ENCODE measurements around the gene PAN2. TPM values are rescaled to one million over a fixed set of nuclear protein-coding genes. Genes with fewer than 3 reads are reported as not detected.

The PAN2 gene
- total RNA-seq, 1 experiment from 2014 or later: 75.0 TPM

DNA sequence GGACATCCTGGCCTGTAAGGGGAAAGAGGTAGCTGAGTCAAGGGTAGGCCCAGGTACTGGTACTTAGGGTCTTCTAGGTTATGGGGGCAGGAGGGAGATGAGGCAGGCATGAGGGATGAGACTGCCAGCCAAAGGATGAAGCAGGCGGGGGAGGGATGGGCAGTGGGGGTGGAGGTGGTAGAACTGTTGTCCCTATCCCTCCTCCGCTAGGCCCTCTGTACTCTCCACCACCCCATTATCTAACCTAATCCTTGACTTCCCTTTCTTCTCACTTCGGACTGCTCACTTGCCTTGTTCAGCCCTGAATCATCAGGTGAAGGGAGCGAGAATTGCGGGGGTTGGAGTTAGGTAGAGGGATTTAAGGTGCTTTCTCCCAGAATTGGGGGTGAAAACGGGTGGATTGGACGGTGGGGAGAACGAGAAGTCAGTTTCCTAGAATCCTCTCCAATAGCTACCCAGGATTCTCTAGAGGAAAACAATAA is 562 bp downstream of the PAN2 start:
- ChIA-PET RAD21 (ENCODE audit: low non-redundant PET in 1 of 2, low total read pairs in 2 of 2, uncharacterized antibody in 2 of 2, unreplicated experiment in 2 of 2) (no interaction called here), POLR2A (interaction anchor here (0.7 to 2.3 kb wide), 8 partner anchors 9 to 131 kb away, joined by 3 to 20 read pairs (median 4); partner anchors contain the start of genes CNPY2 and STAT2), CTCF (interaction anchor here (0.8 to 3.1 kb wide), 3 partner anchors 16 to 27 kb away, joined by 4 to 10 read pairs (median 5); partner anchors contain the start of genes CNPY2 and STAT2)
- peak overlapping the region; percentile 95 for H3K4me2 ChIP-seq (ENCODE audit: low read length)
- peak overlapping the region; percentile 68 to 87 for H3K4me3 ChIP-seq (replicated peaks in 1 of 2; ENCODE audit: low read depth in 1 of 2, low read length in 2 of 2)
- H3K9me3 ChIP-seq (ENCODE audit: control insufficient read depth in 1 of 2, insufficient read depth in 1 of 2, low read depth in 1 of 2, low read length in 2 of 2): no peaks in the 10 kb centered on the region
- peaks cover 11 to 24% of the 10 kb centered on the region in 2 experiments for H3K4me1 ChIP-seq (ENCODE audit: control insufficient read depth in 1 of 2, insufficient read depth in 2 of 2, low read length in 2 of 2)
- H3K9me2 ChIP-seq (ENCODE audit: insufficient read depth): no peaks in the 10 kb centered on the region
- ATAC-seq (peak; percentile 8), DNase-seq (ENCODE audit: low read depth, low spot score) (no peak)
- TF ChIP-seq FOSL1 (IDR thresholded peaks at IDR 0.05; ENCODE audit: low read depth) (no peak), SRF (IDR thresholded peaks at IDR 0.05; ENCODE audit: low read depth) (no peak), ELF1 (IDR thresholded peaks at IDR 0.05; ENCODE audit: borderline replicate concordance, low read depth) (no peak), ZFX (IDR thresholded peaks at IDR 0.05) (peak; percentile 35; the same call in 1 of the 2 replicates), CBX3 (IDR thresholded peaks at IDR 0.05; ENCODE audit: low read depth) (no peak), POLR2A (IDR thresholded peaks at IDR 0.05; ENCODE audit: borderline replicate concordance, extremely low read depth, insufficient read depth, insufficient read length) (no peak), SP1 (IDR thresholded peaks at IDR 0.05; ENCODE audit: low read depth) (no peak), TCF7L2 (IDR thresholded peaks at IDR 0.05; ENCODE audit: borderline replicate concordance, extremely low read depth, insufficient read depth, insufficient read length) (no peak), YY1 (IDR thresholded peaks at IDR 0.05; ENCODE audit: extremely low read depth, insufficient replicate concordance, low read depth, low read length) (no peak), EZH2 (IDR thresholded peaks at IDR 0.05) (no peak), CEBPB (IDR thresholded peaks at IDR 0.05; ENCODE audit: low read depth) (no peak), EGR1 (IDR thresholded peaks at IDR 0.05; ENCODE audit: low read depth) (peak; percentile 42; the same call in 1 of the 2 replicates), ZNF274 (IDR thresholded peaks at IDR 0.05; ENCODE audit: low read depth, low read length) (no peak)
- TF ChIP-seq, protein P1, sequence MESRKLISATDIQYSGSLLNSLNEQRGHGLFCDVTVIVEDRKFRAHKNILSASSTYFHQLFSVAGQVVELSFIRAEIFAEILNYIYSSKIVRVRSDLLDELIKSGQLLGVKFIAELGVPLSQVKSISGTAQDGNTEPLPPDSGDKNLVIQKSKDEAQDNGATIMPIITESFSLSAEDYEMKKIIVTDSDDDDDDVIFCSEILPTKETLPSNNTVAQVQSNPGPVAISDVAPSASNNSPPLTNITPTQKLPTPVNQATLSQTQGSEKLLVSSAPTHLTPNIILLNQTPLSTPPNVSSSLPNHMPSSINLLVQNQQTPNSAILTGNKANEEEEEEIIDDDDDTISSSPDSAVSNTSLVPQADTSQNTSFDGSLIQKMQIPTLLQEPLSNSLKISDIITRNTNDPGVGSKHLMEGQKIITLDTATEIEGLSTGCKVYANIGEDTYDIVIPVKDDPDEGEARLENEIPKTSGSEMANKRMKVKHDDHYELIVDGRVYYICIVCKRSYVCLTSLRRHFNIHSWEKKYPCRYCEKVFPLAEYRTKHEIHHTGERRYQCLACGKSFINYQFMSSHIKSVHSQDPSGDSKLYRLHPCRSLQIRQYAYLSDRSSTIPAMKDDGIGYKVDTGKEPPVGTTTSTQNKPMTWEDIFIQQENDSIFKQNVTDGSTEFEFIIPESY (IDR thresholded peaks at IDR 0.05; ENCODE audit: extremely low read depth, insufficient replicate concordance, low read length): no peak
- TF ChIP-seq, protein P2, sequence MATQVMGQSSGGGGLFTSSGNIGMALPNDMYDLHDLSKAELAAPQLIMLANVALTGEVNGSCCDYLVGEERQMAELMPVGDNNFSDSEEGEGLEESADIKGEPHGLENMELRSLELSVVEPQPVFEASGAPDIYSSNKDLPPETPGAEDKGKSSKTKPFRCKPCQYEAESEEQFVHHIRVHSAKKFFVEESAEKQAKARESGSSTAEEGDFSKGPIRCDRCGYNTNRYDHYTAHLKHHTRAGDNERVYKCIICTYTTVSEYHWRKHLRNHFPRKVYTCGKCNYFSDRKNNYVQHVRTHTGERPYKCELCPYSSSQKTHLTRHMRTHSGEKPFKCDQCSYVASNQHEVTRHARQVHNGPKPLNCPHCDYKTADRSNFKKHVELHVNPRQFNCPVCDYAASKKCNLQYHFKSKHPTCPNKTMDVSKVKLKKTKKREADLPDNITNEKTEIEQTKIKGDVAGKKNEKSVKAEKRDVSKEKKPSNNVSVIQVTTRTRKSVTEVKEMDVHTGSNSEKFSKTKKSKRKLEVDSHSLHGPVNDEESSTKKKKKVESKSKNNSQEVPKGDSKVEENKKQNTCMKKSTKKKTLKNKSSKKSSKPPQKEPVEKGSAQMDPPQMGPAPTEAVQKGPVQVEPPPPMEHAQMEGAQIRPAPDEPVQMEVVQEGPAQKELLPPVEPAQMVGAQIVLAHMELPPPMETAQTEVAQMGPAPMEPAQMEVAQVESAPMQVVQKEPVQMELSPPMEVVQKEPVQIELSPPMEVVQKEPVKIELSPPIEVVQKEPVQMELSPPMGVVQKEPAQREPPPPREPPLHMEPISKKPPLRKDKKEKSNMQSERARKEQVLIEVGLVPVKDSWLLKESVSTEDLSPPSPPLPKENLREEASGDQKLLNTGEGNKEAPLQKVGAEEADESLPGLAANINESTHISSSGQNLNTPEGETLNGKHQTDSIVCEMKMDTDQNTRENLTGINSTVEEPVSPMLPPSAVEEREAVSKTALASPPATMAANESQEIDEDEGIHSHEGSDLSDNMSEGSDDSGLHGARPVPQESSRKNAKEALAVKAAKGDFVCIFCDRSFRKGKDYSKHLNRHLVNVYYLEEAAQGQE (IDR thresholded peaks at IDR 0.05; ENCODE audit: low read depth): no peak
- TF ChIP-seq, protein P3, sequence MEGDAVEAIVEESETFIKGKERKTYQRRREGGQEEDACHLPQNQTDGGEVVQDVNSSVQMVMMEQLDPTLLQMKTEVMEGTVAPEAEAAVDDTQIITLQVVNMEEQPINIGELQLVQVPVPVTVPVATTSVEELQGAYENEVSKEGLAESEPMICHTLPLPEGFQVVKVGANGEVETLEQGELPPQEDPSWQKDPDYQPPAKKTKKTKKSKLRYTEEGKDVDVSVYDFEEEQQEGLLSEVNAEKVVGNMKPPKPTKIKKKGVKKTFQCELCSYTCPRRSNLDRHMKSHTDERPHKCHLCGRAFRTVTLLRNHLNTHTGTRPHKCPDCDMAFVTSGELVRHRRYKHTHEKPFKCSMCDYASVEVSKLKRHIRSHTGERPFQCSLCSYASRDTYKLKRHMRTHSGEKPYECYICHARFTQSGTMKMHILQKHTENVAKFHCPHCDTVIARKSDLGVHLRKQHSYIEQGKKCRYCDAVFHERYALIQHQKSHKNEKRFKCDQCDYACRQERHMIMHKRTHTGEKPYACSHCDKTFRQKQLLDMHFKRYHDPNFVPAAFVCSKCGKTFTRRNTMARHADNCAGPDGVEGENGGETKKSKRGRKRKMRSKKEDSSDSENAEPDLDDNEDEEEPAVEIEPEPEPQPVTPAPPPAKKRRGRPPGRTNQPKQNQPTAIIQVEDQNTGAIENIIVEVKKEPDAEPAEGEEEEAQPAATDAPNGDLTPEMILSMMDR (IDR thresholded peaks at IDR 0.05 in 2 of 3, conservative IDR thresholded peaks at IDR 0.05 in 1 of 3; ENCODE audit: borderline replicate concordance in 1 of 3, insufficient read depth in 1 of 3, low read depth in 2 of 3, low read length in 2 of 3): no peak
- TF ChIP-seq, protein P4, sequence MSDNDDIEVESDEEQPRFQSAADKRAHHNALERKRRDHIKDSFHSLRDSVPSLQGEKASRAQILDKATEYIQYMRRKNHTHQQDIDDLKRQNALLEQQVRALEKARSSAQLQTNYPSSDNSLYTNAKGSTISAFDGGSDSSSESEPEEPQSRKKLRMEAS (IDR thresholded peaks at IDR 0.05): no peak
- TSS peak; percentile 87 for BruUV-seq (replicated peaks)
- H3K36me3 ChIP-seq (ENCODE audit: control insufficient read depth in 1 of 2, insufficient read depth in 2 of 2, low read length in 2 of 2): no peaks in the 10 kb centered on the region
- no peaks in the 10 kb centered on the region for H3K27me3 ChIP-seq (ENCODE audit: insufficient read depth, low read length)
- H2AFZ ChIP-seq (ENCODE audit: low read depth, low read length, poor library complexity, severe bottlenecking): peak overlapping the region; percentile 3
- peak overlapping the region; percentile 93 for H3K9ac ChIP-seq (ENCODE audit: low read length)
- intact Hi-C loops (cut with micrococcal nuclease): loop anchor here (5.0 kb wide), 1 partner anchor 129 kb away; no protein-coding TSS in a partner anchor
- peaks cover 7% of the 10 kb centered on the region for H3K79me2 ChIP-seq (ENCODE audit: insufficient read depth, low read length)
- H4K20me1 ChIP-seq (ENCODE audit: insufficient read depth): no peaks in the 10 kb centered on the region
- peak overlapping the region; percentile 66 for H3K27ac ChIP-seq (ENCODE audit: low read depth, low read length)
